Testis (tissue), 3 donors: ENCODE measurements around the gene REC8. TPM values are rescaled to one million over a fixed set of nuclear protein-coding genes. Genes with fewer than 3 reads are reported as not detected.

Source experiments
- DNase-seq: peaks from one replicate; pipeline ENCODE4 v3.0.0-alpha.2; 2019
- H3K27ac ChIP-seq, 2 donors: fragments of 200-600 bp; sonication (generic); one replicate each; pipeline ENCODE4 v1.5.1; 2019
- H3K27me3 ChIP-seq: fragments of 200-600 bp; sonication (generic); one replicate; pipeline ENCODE4 v1.5.1; 2019
- H3K36me3 ChIP-seq: fragments of 200-600 bp; sonication (generic); one replicate; pipeline ENCODE4 v1.5.1; 2017; ENCODE audit warnings: low read depth; ENCODE audit errors: missing control alignments
- H3K4me1 ChIP-seq: fragments of 200-600 bp; sonication (generic); one replicate; pipeline ENCODE4 v1.5.1; 2019
- H3K4me3 ChIP-seq, 2 donors: fragments of 200-600 bp; sonication (generic); one replicate each; pipeline ENCODE4 v1.5.1; 2017 to 2019
- H3K9me3 ChIP-seq: fragments of 200-600 bp; sonication (generic); one replicate; pipeline ENCODE4 v1.5.1; 2017
- CTCF ChIP-seq, 3 experiments: fragments of 450-650 bp in 2 of 3; fragments of 200-600 bp in 1 of 3; sonication (generic) in 1 of 3; IDR thresholded peaks; one replicate each; pipeline ENCODE4 v1.5.1; 2016 to 2019; ENCODE audit warnings: antibody characterized with exemption in 3 of 3, mild to moderate bottlenecking in 2 of 3, moderate library complexity in 1 of 3
- POLR2A ChIP-seq: fragments of 450-650 bp; IDR thresholded peaks from one replicate; pipeline ENCODE4 v1.6.1; 2017; ENCODE audit warnings: antibody characterized with exemption, mild to moderate bottlenecking, moderate library complexity
- WGBS, 2 donors: methylation state at CpG; one replicate each; pipeline ENCODE4 v1.1.5; 2018; 5-methylcytosine and 5-hydroxymethylcytosine counted together
- intact Hi-C: fragments of 100-400 bp; cut with DNase I; formaldehyde crosslinking; loops from one replicate; pipeline ENCODE4 v1.15.1; 2023; ENCODE audit warnings: low total_unique reads
- polyA plus RNA-seq: library from polyadenylated mRNA; stranded (reverse); fragments of 350-450 nt; fragmentation: Illumina TruSeq; extraction: RNeasy Lipid Tissue Mini Kit (QIAGEN cat#74804); gene quantifications from one replicate; pipeline ENCODE4 v1.2.3, GENCODE V29; 2014; ENCODE audit warnings: low read depth, low replicate concordance; ENCODE audit not compliant: insufficient read depth
- total RNA-seq, 2 donors: library from RNA; depleted of rRNA; stranded (reverse); fragments of >200 nt; gene quantifications; one replicate each; pipeline ENCODE4 v1.2.3, GENCODE V29; 2016

Gene REC8
- total and polyA plus RNA-seq, 3 donors from 2014 or later, result 27.7 to 58.8 (median 55.9) TPM

GRCh38 chr14:24126939-24127338 lies 44.9 kb upstream of the REC8 start:
- no peaks in the 10 kb centered on the region for H3K27me3 ChIP-seq
- H3K9me3 ChIP-seq, result no peaks in the 10 kb centered on the region
- H3K27ac ChIP-seq, result no peak overlapping the region
- no peak overlapping the region for H3K4me3 ChIP-seq
- intact Hi-C loops, result no loop called here
- H3K36me3 ChIP-seq, result no peaks in the 10 kb centered on the region
- no peak for DNase-seq
- TF ChIP-seq POLR2A, result no peak
- TF ChIP-seq CTCF (IDR thresholded peaks at IDR 0.05), result no peak
- H3K4me1 ChIP-seq, result peaks cover 9% of the 10 kb centered on the region

- Histone ChIP-seq H3K4me1 (peaks cover 9% of the 10 kb centered on the region), H3K27me3 (no peaks in the 10 kb centered on the region), H3K9me3 (no peaks in the 10 kb centered on the region), H3K36me3 (no peaks in the 10 kb centered on the region), H3K4me3 (no peak overlapping the region), H3K27ac (no peak overlapping the region)
- DNase-seq, result no peak
- TF ChIP-seq POLR2A, result no peak
- TF ChIP-seq CTCF (IDR thresholded peaks at IDR 0.05), result no peak
- WGBS, 2 donors, result 86 to 96% methylated on average over 2 of the region's 2 CpGs
- intact Hi-C loops, result no loop called here
Measured at GRCh38 chr14:24127673-24128072, 44.2 kb upstream of the REC8 start.

- TF ChIP-seq CTCF (IDR thresholded peaks at IDR 0.05), result no peak
- TF ChIP-seq POLR2A, result no peak
- Histone ChIP-seq H3K27ac (no peak overlapping the region), H3K9me3 (no peaks in the 10 kb centered on the region), H3K4me3 (no peak overlapping the region), H3K4me1 (peaks cover 9% of the 10 kb centered on the region), H3K27me3 (no peaks in the 10 kb centered on the region), H3K36me3 (no peaks in the 10 kb centered on the region)
- DNase-seq, result no peak
- 88 to 90% methylated on average over 8 of the region's 8 CpGs for whole genome bisulfite sequencing, 2 donors
- intact Hi-C loops, result no loop called here
Measured at GRCh38 chr14:24129410-24129998, 42.4 kb upstream of the REC8 start.

- no peak for TF ChIP-seq POLR2A
- no peak for TF ChIP-seq CTCF (IDR thresholded peaks at IDR 0.05)
- Histone ChIP-seq H3K4me3 (no peak within 1 kb of the TSS), H3K27ac (peak within 1 kb of the TSS in 1 of 2 donors; percentile 46), H3K9me3 (no peaks in the 10 kb centered on the region), H3K27me3 (no peaks in the 10 kb centered on the region), H3K36me3 (no peaks in the 10 kb centered on the region), H3K4me1 (peaks cover 10% of the 10 kb centered on the region)
- intact Hi-C loops, result no loop called here
- 86 to 91% methylated on average over 5 of the region's 5 CpGs for WGBS, 2 donors
- DNase-seq, result no peak
Measured at GRCh38 chr14:24130380-24130716, 41.5 kb upstream of the REC8 start, which contains the start of gene FITM1. TSS of gene FITM1 (plus strand) at chr14:24130659. CDS start at chr14:24131564, 905 bp downstream.
